HG03025 (cell line): ENCODE data around the gene FUBP1.
A peak's percentile ranks its signal among the peaks of the same experiment; 100 is the strongest.
"Not testable (repeated sequence)": the region's sequence is repeated elsewhere in the genome, so short reads cannot be mapped to it uniquely, and the experiment has no call there.

Source experiments
- ATAC-seq: cut with Tn5 transposase; IDR thresholded peaks from one replicate; pipeline ENCODE4 v1.9.1; 2021; ENCODE audit warnings: mild to moderate bottlenecking, moderate library complexity; ENCODE audit not compliant: unreplicated experiment, low FRiP score

Gene FUBP1, protein sequence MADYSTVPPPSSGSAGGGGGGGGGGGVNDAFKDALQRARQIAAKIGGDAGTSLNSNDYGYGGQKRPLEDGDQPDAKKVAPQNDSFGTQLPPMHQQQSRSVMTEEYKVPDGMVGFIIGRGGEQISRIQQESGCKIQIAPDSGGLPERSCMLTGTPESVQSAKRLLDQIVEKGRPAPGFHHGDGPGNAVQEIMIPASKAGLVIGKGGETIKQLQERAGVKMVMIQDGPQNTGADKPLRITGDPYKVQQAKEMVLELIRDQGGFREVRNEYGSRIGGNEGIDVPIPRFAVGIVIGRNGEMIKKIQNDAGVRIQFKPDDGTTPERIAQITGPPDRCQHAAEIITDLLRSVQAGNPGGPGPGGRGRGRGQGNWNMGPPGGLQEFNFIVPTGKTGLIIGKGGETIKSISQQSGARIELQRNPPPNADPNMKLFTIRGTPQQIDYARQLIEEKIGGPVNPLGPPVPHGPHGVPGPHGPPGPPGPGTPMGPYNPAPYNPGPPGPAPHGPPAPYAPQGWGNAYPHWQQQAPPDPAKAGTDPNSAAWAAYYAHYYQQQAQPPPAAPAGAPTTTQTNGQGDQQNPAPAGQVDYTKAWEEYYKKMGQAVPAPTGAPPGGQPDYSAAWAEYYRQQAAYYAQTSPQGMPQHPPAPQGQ

DNA sequence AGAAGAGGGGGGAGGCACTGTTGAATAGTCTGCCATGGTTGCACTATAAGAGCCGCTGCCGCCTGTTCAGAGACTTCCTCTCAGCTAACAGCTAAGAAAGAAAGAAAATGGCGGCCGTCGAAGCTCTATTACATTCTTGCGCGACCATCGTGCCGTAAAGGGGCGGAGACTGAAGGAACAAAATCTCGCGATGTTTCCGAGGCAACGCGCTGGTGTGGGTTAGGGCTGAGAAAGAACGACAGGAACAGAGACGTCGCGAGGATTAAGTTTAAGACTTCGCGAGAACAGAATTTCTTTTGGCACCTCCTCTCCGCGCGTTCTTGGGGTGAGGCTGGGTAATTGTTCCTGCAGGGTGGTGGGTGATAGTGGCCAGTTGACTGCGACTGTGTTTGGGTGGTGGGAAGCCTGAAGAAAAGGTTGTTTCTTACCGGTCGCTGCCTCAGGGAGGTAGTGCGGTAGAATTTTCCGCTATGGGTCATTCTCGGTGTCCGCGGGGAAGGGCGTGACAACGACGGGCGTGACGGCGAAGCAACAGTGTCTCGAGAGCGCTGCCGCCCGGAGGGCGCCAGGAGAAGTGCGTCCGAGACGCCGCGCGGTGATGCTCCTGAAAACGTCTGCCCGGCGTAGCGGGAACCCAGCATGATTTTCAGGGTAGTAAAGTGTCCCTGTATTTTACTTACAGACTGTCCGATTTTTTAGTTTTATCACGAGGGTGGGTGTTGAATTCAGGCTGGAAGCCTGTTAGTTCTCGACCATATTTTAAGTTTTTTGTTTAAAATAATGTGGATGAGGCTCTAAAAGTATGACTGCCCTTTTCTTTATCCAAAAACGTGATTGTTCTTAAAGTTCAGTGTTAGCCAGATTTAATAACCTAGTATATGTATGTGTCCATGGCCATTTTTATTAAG is at the start of gene FUBP1:
FUBP1 (minus strand) TSS at position 104 of the 908 bp plus-strand sequence; CDS start at position 36, 68 bp downstream.
- ATAC-seq, result peak; percentile 74

GRCh38 chr1:78021134-78021533 is 42.3 kb upstream of the FUBP1 start:
- not testable (repeated sequence) for ATAC-seq

GRCh38 chr1:78019024-78019423 is 40.2 kb upstream of the FUBP1 start:
- no peak for ATAC-seq

DNA sequence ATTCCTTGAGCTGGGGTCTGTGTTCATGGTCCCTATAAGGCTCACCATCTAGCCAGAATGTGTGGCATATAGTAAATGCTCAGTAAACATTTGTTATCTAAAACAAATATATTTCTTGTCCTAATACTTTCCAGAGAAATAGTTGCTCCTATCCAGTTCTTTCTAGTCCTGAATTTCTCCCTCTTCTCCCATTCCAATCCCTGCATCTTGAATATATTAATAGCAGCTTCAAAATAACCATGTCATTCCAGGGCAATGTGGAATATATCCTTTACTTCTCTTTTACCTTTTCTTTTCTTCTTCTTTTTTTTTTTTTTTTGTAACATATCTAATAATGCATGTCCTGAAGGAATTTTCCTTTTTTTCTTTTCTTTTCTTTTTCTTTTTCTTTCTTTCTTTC is 36.3 kb upstream of the FUBP1 start:
- ATAC-seq, result no peak

GRCh38 chr1:78011050-78011449 is 32.2 kb upstream of the FUBP1 start:
- no peak for ATAC-seq

DNA sequence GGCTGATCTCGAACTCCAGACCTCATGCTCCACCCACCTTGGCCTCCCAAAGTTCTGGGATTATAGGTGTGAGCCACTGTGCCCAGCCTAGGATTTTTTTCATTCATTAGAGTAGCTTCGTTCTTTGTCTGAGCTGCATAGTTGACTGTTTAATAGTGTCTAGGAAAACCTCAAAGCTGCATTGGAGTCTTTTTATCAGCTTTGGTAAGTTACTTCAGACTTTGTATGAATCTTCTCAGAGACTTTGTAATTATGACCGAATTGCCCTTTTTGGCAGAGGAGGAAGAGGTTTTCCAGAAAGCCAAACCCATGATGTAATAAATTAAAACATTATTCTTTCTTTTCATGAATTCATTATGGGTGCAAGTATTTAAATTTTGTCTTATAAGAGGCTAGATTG is 31.0 kb upstream of the FUBP1 start:
- no peak for ATAC-seq

GRCh38 chr1:78009276-78009675 is 30.4 kb upstream of the FUBP1 start:
- no peak for ATAC-seq

- ATAC-seq, result no peak
Measured at GRCh38 chr1:78007677-78008341, 28.9 kb upstream of the FUBP1 start.

GRCh38 chr1:78006521-78006920 is 27.6 kb upstream of the FUBP1 start:
- no peak for ATAC-seq

DNA sequence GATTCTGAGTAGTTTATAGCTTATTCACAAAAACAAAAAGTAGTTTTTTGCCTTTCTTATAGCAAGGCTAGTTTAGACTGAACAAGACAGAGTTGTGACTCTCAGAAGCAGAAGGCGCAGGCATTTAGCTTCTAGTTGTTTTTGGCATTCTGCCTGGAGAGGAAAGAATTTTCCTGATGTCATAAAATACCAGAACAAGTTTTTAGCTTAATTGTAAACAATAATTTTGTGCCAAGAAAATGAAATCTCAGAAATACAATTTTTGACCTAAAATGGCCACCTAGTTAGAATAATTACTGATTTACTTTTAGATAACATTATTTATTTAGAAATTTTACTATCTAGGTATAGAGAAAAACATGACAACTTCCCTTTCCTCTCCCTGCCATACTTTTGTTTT is 26.9 kb upstream of the FUBP1 start:
- ATAC-seq, result no peak

- ATAC-seq, result no peak
Measured at GRCh38 chr1:78005448-78005722, 26.5 kb upstream of the FUBP1 start.

DNA sequence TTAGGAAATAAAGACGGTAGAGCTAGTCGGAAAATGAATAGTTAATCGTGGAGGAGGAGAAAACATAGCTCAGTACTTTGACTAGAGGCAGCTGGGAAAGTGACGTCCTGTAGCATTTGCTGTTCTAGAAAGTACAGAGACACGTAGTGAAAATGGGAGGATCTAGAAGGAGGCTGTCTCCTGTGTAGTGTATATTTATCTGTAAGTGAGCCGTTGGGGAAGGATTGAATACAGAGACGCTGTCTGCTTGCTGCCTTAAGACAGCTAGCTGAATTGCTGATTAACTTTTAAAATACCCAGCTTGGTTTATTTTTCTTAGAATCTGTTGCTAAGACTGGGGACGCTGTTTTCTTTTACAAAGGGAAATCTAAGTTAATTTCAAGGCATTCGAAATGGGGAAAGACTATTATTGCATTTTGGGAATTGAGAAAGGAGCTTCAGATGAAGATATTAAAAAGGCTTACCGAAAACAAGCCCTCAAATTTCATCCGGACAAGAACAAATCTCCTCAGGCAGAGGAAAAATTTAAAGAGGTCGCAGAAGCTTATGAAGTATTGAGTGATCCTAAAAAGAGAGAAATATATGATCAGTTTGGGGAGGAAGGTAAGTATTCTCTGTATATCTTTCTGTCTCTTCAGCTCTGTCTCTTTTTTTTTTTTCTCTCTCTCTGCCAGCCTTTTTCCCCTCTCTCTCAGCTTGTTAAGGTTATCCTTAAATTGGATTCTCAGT is 26.0 kb upstream of the FUBP1 start, which contains the start of gene DNAJB4:
DNAJB4 (plus strand) TSS at position 221 of the 729 bp plus-strand sequence; CDS start at position 393, 172 bp downstream.
- peak; percentile 99 for ATAC-seq

DNA sequence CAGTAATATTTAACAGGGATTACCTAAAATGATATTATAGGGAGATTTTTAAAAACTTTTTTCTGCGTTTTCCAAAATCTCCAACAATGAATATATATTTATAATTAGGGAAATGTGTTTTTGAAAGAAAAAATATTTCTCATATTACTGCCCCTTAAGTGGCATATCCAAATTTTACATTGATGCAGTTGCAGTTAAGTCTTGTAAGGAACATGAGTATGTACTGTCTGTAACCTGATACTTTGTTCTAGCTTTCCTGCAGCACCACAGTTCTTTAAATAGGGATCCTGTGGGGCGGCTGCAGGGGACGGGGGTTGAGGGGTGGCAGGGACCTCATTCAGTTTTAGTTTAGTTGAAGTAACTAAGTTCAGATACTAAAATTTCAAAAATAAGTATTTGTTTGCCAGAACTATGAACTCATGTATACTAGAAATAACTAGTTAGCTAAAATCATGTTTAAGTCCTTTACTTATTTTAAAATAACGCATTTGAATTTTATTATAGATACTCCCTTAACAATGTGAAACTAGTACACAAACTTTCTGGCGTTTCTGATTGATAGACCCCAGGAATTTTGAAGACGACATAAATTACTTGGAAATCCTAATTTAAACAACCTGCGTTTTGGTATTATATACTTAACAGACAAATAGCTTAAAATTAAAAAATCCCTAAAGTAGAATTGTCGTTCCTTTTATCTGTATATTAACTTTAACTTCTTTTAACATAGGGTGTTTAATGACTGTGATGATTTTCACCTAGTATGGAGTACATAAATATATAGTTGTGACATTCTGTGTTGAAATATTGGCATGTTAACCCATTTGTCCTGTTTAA is 25.2 kb upstream of the FUBP1 start:
- ATAC-seq, result peak; percentile 41

DNA sequence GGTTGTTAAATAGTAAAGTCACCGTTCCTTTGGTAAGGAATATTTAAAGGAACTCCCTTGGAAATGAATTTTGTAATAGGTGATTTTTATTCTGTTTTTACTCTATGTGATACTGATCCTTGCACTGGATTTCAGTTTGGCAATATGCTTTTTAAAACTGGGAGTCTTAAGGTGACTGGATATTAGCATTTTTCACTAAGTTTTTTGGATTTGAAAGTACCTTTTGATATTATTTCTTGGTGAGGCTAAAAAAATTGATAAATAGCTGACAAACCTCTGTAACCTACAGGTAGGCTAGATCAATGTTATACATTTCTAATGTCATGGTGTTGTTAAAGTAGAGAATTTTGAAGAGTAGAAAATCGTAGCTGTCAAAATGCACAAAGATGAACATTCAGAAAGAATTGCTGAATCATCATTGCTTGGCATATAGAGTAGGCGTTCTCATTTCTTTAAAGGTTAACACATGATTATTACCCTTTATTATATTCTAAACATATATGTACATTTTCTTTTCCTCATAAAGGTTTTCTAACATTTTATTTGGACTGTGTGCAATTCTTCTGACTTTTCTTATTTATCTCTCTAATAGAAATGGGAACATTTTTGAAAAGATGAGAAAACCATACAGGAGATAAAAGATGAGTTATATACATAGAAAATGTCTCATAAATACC is 24.3 kb upstream of the FUBP1 start:
- ATAC-seq, result no peak

DNA sequence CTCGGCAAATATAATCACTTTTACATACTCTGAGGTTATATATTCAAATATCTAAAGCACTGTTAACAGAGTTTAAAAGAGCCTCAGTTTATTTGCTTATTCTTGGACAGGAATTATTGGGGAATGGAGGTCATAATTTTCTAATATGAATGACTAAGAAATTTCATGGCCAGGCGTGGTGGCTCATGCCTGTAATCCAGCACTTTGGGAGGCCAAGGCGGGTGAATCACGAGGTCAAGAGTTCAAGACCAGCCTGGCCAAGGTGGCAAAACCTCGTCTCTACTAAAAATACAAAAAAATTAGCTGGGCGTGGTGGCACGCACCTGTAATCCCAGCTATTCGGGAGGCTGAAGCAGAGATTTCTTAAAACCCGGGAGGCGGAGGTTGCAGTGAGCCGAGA is 21.7 kb upstream of the FUBP1 start:
- not testable (repeated sequence) for ATAC-seq

GRCh38 chr1:77996734-77997133 is 17.9 kb upstream of the FUBP1 start:
- no peak for ATAC-seq

DNA sequence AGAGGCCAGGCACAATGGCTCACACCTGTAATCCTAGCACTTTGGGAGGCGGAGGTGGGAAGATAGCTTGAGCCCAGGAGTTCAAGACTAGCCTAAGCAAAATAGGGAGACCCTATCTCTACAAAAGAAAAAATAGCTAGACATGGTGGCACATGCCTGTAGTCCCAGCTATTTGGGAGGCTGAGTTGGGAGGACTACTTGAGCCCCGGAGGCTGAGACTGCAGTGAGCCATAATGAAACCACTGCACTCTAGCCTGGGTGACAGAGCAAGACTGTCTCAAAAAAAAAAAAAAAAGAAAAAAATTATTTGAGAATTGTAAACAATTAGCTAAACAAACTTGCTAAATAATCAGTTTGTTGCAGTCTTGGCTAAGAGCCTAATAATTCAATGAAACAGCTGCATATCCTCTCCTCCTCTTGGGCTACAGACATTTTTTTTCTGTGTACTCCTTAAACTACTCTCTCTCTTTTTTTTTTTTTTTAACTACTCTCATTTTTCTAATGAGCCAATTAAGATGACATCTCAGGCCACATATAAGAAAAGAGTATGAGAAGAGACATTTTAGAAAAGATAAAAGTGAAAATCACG is 15.3 kb upstream of the FUBP1 start:
- ATAC-seq, result no peak

- ATAC-seq, result no peak
Measured at GRCh38 chr1:77991638-77992037, 12.8 kb upstream of the FUBP1 start.
